ENCODE results near the gene POLR1B.

The POLR1B gene

DNA sequence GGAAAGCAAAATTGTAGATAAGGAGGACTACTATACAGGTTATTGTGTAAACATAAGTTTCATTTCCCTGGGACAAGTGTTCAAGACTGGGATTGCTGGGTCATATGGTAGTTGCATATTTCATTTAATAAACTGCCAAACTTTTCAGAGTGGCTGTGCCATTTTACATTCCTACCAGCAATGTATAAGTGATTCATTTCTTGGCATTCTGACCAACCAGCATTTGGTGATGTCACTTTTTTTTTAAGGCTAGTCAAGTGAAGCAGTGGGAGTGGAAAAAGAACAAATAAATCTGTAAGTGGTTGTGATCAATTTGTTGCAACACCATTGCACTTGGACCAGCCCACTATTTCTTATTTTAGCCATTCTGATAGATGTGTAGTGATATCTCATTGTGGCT lies 37.0 kb downstream of the POLR1B start:
- DNase-seq (ENCODE audit: extremely low read depth, low read depth) = peak; percentile 73
- TF ChIP-seq, protein P1, sequence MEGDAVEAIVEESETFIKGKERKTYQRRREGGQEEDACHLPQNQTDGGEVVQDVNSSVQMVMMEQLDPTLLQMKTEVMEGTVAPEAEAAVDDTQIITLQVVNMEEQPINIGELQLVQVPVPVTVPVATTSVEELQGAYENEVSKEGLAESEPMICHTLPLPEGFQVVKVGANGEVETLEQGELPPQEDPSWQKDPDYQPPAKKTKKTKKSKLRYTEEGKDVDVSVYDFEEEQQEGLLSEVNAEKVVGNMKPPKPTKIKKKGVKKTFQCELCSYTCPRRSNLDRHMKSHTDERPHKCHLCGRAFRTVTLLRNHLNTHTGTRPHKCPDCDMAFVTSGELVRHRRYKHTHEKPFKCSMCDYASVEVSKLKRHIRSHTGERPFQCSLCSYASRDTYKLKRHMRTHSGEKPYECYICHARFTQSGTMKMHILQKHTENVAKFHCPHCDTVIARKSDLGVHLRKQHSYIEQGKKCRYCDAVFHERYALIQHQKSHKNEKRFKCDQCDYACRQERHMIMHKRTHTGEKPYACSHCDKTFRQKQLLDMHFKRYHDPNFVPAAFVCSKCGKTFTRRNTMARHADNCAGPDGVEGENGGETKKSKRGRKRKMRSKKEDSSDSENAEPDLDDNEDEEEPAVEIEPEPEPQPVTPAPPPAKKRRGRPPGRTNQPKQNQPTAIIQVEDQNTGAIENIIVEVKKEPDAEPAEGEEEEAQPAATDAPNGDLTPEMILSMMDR (IDR thresholded peaks at IDR 0.05; ENCODE audit: low read depth, low read length, missing control alignments) = no peak
- no peak overlapping the region for H3K4me3 ChIP-seq (replicated peaks; ENCODE audit: low read depth, low read length)

DNA sequence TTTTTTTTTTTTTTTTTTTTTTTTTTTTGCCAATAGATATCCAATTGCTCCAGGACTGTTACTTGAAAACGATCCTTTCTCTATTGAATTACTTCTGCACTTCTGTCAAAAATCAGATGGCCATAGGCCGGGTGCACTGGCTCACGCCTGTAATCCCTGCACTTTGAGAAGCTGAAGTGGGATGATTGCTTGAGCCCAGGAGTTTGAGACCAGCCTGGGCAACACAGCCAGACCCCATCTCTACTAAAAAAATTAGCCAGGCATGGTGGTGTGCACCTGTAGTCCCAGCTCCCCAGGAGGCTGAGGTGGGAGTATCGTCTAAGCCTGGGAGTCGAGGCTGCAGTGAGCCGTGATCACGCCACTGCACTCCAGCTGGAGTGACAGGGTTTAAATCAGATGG lies 37.8 kb downstream of the POLR1B start:
- no peak overlapping the region for H3K4me3 ChIP-seq (replicated peaks; ENCODE audit: low read depth, low read length)
- no peak for DNase-seq (ENCODE audit: extremely low read depth, low read depth)
- TF ChIP-seq, protein P1 (IDR thresholded peaks at IDR 0.05; ENCODE audit: low read depth, low read length, missing control alignments) = no peak

DNA sequence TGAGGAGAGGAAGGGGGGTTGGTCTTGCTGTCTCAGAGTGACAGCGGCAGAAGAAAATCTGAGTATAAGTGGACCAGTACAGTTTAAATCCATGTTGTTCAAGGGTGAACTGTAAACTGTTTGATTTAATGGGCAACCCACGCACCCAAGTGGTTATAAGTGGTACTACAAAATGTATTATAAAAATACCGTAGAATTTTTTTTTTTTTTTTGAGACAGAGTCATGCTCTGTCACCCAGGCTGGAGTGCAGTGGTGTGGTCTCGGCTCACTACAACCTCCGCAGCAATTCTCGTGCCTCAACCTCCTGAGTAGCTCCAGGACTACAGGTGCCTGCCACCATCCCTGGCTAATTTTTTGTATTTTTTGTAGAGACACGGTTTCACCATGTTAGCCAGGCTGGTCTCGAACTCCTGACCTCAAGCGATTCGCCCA lies 40.1 kb downstream of the POLR1B start:
- H3K4me3 ChIP-seq (replicated peaks; ENCODE audit: low read depth, low read length) = no peak overlapping the region
- peak; percentile 59 for DNase-seq (ENCODE audit: extremely low read depth, low read depth)
- TF ChIP-seq, protein P1 (IDR thresholded peaks at IDR 0.05; ENCODE audit: low read depth, low read length, missing control alignments) = peak; percentile 36

DNA sequence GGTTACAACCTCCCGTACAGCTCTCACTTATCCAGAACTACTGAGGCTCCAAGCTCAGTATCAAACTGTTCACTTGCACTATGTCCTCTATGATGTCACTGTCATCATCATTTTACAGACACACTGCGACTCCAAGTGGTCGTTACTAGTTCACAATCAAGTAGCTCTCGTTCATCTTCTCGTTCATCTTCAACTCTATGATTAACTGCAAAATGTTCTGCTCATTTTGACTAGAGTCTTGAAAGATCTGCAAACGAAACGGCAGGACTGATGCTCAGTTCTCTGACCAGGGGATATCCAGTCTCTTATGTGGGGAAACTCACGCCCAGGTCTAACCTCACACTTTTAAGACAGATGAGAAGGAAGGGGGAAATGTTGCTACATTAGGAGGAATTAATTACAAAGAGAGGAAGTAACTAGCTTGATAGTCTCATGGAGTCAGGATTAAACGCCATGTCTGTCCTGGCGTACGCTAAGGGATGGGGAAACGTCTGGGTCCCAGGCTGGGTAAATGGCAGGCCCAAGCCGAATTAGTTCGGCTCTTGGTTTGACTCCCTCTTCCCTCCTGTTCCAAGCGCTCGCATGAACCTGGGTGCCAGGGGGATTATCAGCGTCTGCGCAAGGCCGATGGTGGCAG lies 41.4 kb downstream of the POLR1B start:
- no peak for DNase-seq (ENCODE audit: extremely low read depth, low read depth)
- H3K4me3 ChIP-seq (replicated peaks; ENCODE audit: low read depth, low read length) = peak overlapping the region; percentile 69
- TF ChIP-seq, protein P1 (IDR thresholded peaks at IDR 0.05; ENCODE audit: low read depth, low read length, missing control alignments) = peak; percentile 3

DNA sequence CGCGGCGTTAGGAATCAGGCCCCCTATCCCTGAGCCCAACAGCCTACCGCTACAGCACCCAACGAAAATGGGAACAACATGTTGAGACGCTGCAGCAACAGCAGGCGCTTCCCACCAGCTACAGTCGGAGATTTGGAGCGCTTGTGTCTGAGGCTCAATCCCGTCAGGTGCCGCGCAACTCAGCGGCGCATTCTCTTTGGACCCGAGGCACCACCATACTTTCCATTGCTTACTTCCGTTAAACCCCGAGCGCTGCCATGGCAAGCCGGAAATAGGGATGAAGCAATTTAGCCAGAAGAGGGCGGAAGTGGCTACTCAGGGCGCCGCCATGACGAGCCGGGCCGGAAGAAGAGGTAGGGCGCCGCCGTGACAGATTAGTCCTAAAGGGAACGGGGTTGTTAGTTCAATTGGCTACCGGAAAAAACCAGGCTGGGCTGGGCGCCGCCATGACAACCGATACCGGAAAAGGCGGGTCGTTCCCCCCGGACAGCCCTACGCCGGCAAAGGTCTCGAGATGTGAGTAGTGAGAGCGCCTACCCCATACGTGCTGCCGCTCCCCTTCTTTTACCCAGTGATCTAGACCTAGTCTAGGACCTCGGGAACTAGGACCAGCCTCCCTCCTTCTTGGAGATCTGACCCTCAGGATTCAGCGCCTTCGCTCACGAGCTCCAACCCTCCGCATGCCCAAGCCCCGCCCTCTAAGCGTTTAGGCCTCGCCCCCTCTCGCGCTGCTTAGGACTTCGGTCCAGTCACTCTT lies 42.0 kb downstream of the POLR1B start, which contains the start of gene CHCHD5:
Gene CHCHD5 (plus strand): TSS at position 476 of the 757 bp plus-strand sequence. CDS start 39 bp downstream, at position 515.
- H3K4me3 ChIP-seq (replicated peaks; ENCODE audit: low read depth, low read length) = peak within 1 kb of the TSS; percentile 69
- TF ChIP-seq, protein P1 (IDR thresholded peaks at IDR 0.05; ENCODE audit: low read depth, low read length, missing control alignments) = no peak
- peak; percentile 86 for DNase-seq (ENCODE audit: extremely low read depth, low read depth)

DNA sequence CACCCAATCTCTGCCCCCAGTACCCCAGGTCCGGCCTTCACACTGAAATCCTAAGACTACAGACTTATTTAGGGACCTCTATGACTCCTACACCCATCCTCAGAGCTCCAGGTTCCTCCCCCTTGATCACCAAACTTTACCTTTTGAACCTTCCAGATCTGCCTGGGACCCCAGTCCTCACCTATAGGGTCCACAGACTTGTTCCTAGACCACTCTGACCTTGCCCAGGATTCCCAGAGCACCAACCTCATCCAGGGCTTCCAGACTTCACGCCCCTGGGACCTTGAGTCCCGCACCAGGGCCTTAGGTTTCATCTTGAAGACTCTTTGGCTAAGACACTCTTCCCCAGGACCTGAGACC lies 42.6 kb downstream of the POLR1B start:
- H3K4me3 ChIP-seq (replicated peaks; ENCODE audit: low read depth, low read length) = peak overlapping the region; percentile 69
- DNase-seq (ENCODE audit: extremely low read depth, low read depth) = no peak
- TF ChIP-seq, protein P1 (IDR thresholded peaks at IDR 0.05; ENCODE audit: low read depth, low read length, missing control alignments) = no peak

Measured in HFF-Myc (cell line).